ENCODE data around the gene SCN2B. TPM values are rescaled to one million over a fixed set of nuclear protein-coding genes. Genes with fewer than 3 reads are reported as not detected.

Gene SCN2B
- not detected in 2 replicates for total RNA-seq

DNA sequence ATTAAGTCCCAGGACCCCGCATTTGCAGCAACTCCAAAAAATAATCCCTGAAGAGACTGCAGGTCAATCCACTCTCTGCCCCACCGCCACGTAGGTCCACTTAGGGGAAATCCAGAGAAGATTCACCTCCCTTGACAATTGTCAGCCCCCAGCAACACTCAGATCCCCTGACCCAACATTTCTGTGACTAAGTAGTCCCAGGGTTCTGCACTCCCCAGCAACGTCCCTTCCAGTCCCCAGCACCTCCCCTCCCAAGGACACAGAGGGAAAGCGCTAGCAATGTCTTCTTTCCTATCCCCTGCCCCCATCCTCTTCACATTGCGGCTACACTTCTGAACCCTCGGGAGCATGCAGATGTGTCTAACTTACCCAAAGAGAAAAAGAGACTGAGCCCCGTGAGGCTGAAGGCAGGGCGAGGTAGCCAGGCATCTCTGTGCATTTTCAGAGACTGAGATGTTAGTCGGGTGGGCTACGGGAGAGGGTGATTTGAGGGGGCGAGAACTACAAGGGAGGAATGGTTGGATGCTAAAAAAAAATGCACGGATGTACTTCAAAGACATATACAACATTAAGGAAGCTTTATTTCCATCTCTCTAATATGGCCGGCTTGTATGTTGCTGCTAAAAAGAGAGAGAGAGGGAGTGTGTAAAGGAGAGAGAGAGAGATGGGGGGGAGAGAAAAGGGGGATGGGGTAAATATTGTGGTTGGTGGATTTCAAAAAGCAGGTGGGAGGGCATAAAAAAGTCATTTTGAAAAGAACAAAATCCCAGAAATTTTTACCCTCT, at the start of gene SCN2B:
SCN2B (minus strand) TSS at position 647 of the 785 bp plus-strand sequence; CDS start at position 439, 208 bp downstream.

GRCh38 chr11:118224511-118225188, 48.2 kb upstream of the SCN2B start, which contains the start of gene JAML:
JAML (minus strand) TSS chr11:118225011; CDS start chr11:118214866, 10,145 bp downstream.

DNA sequence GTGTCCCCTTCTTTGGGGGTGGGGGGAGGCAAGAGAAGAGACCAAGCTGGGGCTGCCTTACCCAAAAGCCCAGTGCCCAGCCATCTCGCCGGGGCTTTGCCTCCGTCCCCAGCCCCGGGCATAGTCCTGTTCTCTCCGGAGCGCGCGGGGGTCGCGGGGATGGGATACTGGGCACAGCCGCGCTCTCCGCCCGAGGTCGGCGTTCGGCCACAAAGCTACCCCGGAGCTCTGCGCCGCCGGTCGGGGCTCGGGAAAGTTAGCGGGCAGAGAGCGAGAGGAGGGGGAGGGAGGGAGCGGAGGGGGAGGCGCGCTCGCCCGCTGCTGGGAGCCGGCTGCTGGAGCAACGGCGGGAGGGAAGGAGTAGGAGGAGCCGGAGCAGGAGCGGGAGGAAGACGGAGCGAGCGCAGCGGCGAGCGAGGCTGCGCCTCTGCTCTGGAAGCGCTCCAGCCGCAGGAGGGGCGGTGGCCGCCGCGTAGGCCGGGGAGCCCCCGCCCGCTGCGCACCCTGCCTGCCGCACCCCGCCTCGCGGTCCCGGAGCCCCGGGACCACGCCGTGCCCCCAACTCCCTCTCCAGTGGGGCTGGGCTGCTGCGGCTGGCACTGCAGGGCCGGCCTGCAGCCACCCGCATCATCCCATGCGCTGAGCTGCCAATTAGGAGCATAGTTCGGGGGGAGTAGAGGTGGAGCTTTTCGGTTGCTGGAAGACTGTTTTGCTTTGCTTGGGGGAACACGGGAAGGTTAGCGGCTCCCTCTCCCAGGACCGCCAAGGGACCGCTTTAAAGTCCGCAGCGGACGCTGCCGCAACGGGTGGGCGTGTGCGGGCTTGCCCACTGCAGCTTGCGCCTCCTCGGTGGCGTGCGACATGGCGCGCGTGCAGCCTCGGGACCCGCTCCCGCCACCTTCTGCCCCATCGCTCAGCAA, 23.6 kb downstream of the SCN2B start, which contains the start of gene SCN4B:
SCN4B (minus strand) TSS at position 272 of the 920 bp plus-strand sequence; CDS start at position 122, 150 bp downstream.

Other genes starting within 250 kb of the SCN2B start
- gene TMPRSS13, start 247.2 kb downstream of the SCN2B start, total RNA-seq: not detected in 2 replicates
- gene IL10RA, start 190.2 kb downstream of the SCN2B start, total RNA-seq: not detected in 2 replicates
- not detected in 2 replicates for gene TMPRSS4, start 99.6 kb downstream of the SCN2B start, total RNA-seq
- gene SMIM35, start 89.7 kb downstream of the SCN2B start, total RNA-seq: not detected in 2 replicates
- 0.19 and 0.44 TPM in 2 replicates for gene SCN4B, start 23.8 kb downstream of the SCN2B start, total RNA-seq
- not detected in 2 replicates for gene JAML, start 48.4 kb upstream of the SCN2B start, total RNA-seq
- 0.05 and 0.06 TPM in 2 replicates for gene MPZL3, start 75.7 kb upstream of the SCN2B start, total RNA-seq
- gene MPZL2, start 87.7 kb upstream of the SCN2B start, total RNA-seq: 0.44 and 0.68 TPM in 2 replicates
- not detected in 2 replicates for gene CD3E, start 128.1 kb upstream of the SCN2B start, total RNA-seq
- not detected in 2 replicates for gene CD3D, start 166.1 kb upstream of the SCN2B start, total RNA-seq
- gene CD3G, start 167.7 kb upstream of the SCN2B start, total RNA-seq: not detected in 2 replicates
- gene UBE4A, start 183.0 kb upstream of the SCN2B start, total RNA-seq: 30.8 and 32.3 TPM in 2 replicates
- gene ATP5MG, start 225.0 kb upstream of the SCN2B start, total RNA-seq: 27.5 and 29.8 TPM in 2 replicates